Activated CD4-positive, alpha-beta memory T cell treated with anti-CD3 and anti-CD28 coated beads, Interleukin-2, amount 10 ng/mL, durations not matched to agents 7 days and 5 days (primary cell): ENCODE results near the gene REXO2. TPM values are rescaled to one million over a fixed set of nuclear protein-coding genes. Genes with fewer than 3 reads are reported as not detected.

Experiments
- CTCF ChIA-PET: fragments of 350-600 bp; sonication (Branson Sonifier 250); formaldehyde crosslinking; loops from one replicate; lab custom pipeline; 2021; ENCODE audit warnings: antibody characterized with exemption, inconsistent platforms; lab: Charles Lee
- POLR2A ChIA-PET: fragments of 350-600 bp; sonication (Branson Sonifier 250); formaldehyde crosslinking; loops from one replicate; lab custom pipeline; 2021; ENCODE audit warnings: antibody characterized with exemption; lab: Charles Lee
- DNase-seq: peaks from one replicate; pipeline ENCODE4 v3.0.0-alpha.2; 2020
- H3K27ac Mint-ChIP-seq: one replicate; pipeline ENCODE4 v1.8.0; 2021; ENCODE audit warnings: mild to moderate bottlenecking, mixed read lengths
- H3K27me3 Mint-ChIP-seq: one replicate; pipeline ENCODE4 v1.8.0; 2021; ENCODE audit warnings: mixed read lengths
- H3K36me3 Mint-ChIP-seq: one replicate; pipeline ENCODE4 v1.8.0; 2021; ENCODE audit warnings: low read depth, mixed read lengths
- H3K4me1 Mint-ChIP-seq: one replicate; pipeline ENCODE4 v1.8.0; 2021; ENCODE audit warnings: mixed read lengths
- H3K4me3 Mint-ChIP-seq: one replicate; pipeline ENCODE4 v1.8.0; 2021; ENCODE audit warnings: mild to moderate bottlenecking, mixed read lengths
- H3K9me3 Mint-ChIP-seq: one replicate; pipeline ENCODE4 v1.8.0; 2021; ENCODE audit warnings: mixed read lengths
- total RNA-seq, 2 experiments: library from RNA; stranded (reverse); gene quantifications; one replicate each; pipeline ENCODE4 v1.2.3, GENCODE V29; 2021

The REXO2 gene
- total RNA-seq, 2 experiments from 2014 or later = 82.1 to 83.4 TPM

- POLR2A ChIA-PET = interaction anchor here (1.0 kb wide), 1 partner anchor 11 kb away, joined by 3 read pairs; no protein-coding TSS in a partner anchor
- no peak for DNase-seq
- Mint-ChIP-seq H3K4me1 (no peaks in the 10 kb centered on the region), H3K27ac (no peak overlapping the region), H3K36me3 (peaks cover 41% of the 10 kb centered on the region), H3K27me3 (no peaks in the 10 kb centered on the region), H3K9me3 (no peaks in the 10 kb centered on the region), H3K4me3 (no peak overlapping the region)
- CTCF ChIA-PET = no interaction called here
These were observed 26.3 kb upstream of the REXO2 start for GRCh38 chr11:114412946-114413345.

DNA sequence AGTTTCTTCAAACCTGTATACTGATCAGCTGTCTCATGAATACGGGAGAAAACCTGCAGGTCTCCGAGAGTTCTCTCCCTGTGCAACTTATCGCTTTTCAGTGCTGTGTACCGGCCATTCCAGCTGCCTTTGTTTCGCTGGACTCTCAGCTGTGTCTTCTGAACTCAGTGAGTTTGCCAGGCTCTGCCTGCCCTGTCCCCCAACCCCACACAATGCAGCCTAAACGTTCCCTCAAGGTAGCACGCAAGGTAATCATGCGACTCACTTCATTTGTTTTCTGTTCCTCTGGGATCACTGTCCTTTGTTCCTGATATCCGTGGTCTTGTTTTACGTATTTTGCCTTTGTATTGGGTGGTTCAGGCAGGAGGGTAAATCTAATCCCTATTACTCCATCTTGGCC is 25.3 kb upstream of the REXO2 start:
- H3K27ac Mint-ChIP-seq = no peak overlapping the region
- POLR2A ChIA-PET = no interaction called here

GRCh38 chr11:114416441-114416961 is 22.8 kb upstream of the REXO2 start:
- H3K27me3 Mint-ChIP-seq = no peaks in the 10 kb centered on the region
- no peak overlapping the region for H3K27ac Mint-ChIP-seq
- ChIA-PET CTCF (interaction anchor here (0.8 to 1.4 kb wide), 2 partner anchors 9 to 23 kb away, joined by 3 read pairs; partner anchors contain the start of gene REXO2), POLR2A (interaction anchor here (0.6 kb wide), 1 partner anchor 56 kb away, joined by 3 read pairs; no protein-coding TSS in a partner anchor)
- H3K4me1 Mint-ChIP-seq = no peaks in the 10 kb centered on the region
- DNase-seq = no peak
- no peaks in the 10 kb centered on the region for H3K9me3 Mint-ChIP-seq
- H3K4me3 Mint-ChIP-seq = no peak overlapping the region
- peaks cover 18% of the 10 kb centered on the region for H3K36me3 Mint-ChIP-seq

More for the DNA sequence above, 25.3 kb upstream of the REXO2 start:
- no peaks in the 10 kb centered on the region for H3K27me3 Mint-ChIP-seq
- H3K4me3 Mint-ChIP-seq = no peak overlapping the region
- H3K36me3 Mint-ChIP-seq = peaks cover 36% of the 10 kb centered on the region
- CTCF ChIA-PET = no interaction called here
- no peak for DNase-seq
- H3K4me1 Mint-ChIP-seq = no peaks in the 10 kb centered on the region
- H3K9me3 Mint-ChIP-seq = no peaks in the 10 kb centered on the region

- Mint-ChIP-seq H3K4me1 (peaks cover 5% of the 10 kb centered on the region), H3K9me3 (no peaks in the 10 kb centered on the region), H3K4me3 (no peak overlapping the region), H3K27ac (no peak overlapping the region), H3K27me3 (no peaks in the 10 kb centered on the region), H3K36me3 (peaks cover 3% of the 10 kb centered on the region)
- no peak for DNase-seq
- ChIA-PET CTCF (no interaction called here), POLR2A (no interaction called here)
These were observed 13.0 kb upstream of the REXO2 start for GRCh38 chr11:114426280-114426679.

DNA sequence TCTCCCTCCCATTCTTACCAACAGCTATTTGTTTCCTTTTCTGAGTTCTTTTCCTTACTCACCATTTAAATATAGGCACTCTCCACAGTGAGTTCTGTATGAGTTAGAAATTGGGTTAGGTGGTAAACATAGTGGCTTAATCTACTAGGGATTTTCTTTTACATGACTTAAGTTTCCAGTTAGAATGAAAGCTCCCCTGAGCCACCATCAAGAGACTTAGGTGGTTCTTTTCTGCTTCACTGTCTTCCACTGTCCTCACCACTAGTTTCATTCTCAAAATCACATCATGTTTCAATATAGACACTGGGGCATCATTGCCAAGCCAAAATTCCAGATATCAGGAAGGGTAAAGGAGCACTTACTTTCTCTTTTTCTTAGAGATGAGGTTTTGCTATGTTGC is 9.0 kb upstream of the REXO2 start:
- ChIA-PET POLR2A (interaction anchor here (1.0 kb wide), 1 partner anchor 30 kb away, joined by 3 read pairs; the partner anchor contains the start of gene RBM7), CTCF (no interaction called here)
- Mint-ChIP-seq H3K4me1 (peaks cover 5% of the 10 kb centered on the region), H3K4me3 (no peak overlapping the region), H3K36me3 (no peaks in the 10 kb centered on the region), H3K27ac (no peak overlapping the region), H3K27me3 (no peaks in the 10 kb centered on the region), H3K9me3 (no peaks in the 10 kb centered on the region)
- no peak for DNase-seq

GRCh38 chr11:114432893-114433292 is 6.4 kb upstream of the REXO2 start:
- Mint-ChIP-seq H3K9me3 (no peaks in the 10 kb centered on the region), H3K36me3 (no peaks in the 10 kb centered on the region), H3K27me3 (no peaks in the 10 kb centered on the region), H3K4me3 (no peak overlapping the region), H3K4me1 (peaks cover 6% of the 10 kb centered on the region), H3K27ac (no peak overlapping the region)
- no peak for DNase-seq
- ChIA-PET CTCF (interaction anchor here (0.5 kb wide), 1 partner anchor 22 kb away, joined by 4 read pairs; no protein-coding TSS in a partner anchor), POLR2A (no interaction called here)

- ChIA-PET CTCF (no interaction called here), POLR2A (no interaction called here)
- H3K4me3 Mint-ChIP-seq = no peak overlapping the region
- H3K27me3 Mint-ChIP-seq = no peaks in the 10 kb centered on the region
- H3K27ac Mint-ChIP-seq = no peak overlapping the region
- H3K4me1 Mint-ChIP-seq = peaks cover 10% of the 10 kb centered on the region
- no peak for DNase-seq
- no peaks in the 10 kb centered on the region for H3K9me3 Mint-ChIP-seq
- no peaks in the 10 kb centered on the region for H3K36me3 Mint-ChIP-seq
These were observed 5.9 kb upstream of the REXO2 start for GRCh38 chr11:114433376-114433775.

- Mint-ChIP-seq H3K4me3 (no peak overlapping the region), H3K4me1 (peaks cover 34% of the 10 kb centered on the region), H3K36me3 (peaks cover 22% of the 10 kb centered on the region), H3K27ac (no peak overlapping the region), H3K9me3 (no peaks in the 10 kb centered on the region), H3K27me3 (no peaks in the 10 kb centered on the region)
- ChIA-PET CTCF (interaction anchor here (0.7 to 1.6 kb wide), 3 partner anchors 38 to 265 kb away, joined by 3 read pairs; partner anchors contain the start of genes C11orf71 and RBM7), POLR2A (interaction anchor here (0.7 to 2.6 kb wide), 3 partner anchors 36 to 40 kb away, joined by 3 to 31 read pairs (median 3); partner anchors contain the start of genes C11orf71 and RBM7)
- no peak for DNase-seq
These were observed 964 bp upstream of the REXO2 start for GRCh38 chr11:114438303-114438702.

DNA sequence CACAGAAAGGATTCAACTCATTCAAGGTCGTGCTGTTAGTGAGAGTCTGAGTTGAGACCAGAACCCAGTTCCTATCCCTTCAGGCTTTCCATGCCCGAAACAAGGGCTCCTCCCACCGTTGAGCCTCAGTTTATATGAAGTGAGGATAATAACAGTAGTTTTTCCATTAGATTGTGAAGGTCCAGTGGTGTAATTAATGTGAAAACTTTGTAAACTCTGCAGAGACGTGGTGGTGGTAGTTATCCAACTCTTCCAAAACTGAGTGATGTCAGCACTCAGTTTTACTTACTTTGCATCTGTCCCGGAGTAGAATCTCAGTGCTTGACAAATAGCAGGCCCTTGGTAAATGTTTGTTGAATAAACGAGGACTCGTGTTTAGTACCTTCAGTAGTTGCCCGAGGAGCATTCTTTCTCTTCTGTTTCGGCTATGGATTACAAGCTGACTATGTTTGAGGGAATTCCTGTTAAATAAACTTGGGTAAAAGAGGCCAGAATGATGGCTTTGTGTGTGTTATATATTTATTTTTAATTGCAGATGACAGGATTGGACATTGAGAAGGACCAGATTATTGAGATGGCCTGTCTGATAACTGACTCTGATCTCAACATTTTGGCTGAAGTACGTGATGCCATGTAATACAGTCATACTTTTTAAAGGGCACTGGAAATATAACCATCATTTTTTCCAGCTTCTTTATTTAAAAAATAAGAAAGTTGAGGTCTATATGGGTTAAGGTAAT is 1.0 kb downstream of the REXO2 start:
- Mint-ChIP-seq H3K27me3 (no peaks in the 10 kb centered on the region), H3K27ac (peak overlapping the region; percentile 79), H3K36me3 (peaks cover 41% of the 10 kb centered on the region), H3K4me3 (peak overlapping the region; percentile 93), H3K9me3 (no peaks in the 10 kb centered on the region), H3K4me1 (peaks cover 34% of the 10 kb centered on the region)
- ChIA-PET POLR2A (interaction anchor here (1.4 to 2.6 kb wide), 2 partner anchors 10 to 40 kb away, joined by 4 to 31 read pairs; partner anchors contain the start of genes C11orf71 and RBM7), CTCF (no interaction called here)
- no peak for DNase-seq

DNA sequence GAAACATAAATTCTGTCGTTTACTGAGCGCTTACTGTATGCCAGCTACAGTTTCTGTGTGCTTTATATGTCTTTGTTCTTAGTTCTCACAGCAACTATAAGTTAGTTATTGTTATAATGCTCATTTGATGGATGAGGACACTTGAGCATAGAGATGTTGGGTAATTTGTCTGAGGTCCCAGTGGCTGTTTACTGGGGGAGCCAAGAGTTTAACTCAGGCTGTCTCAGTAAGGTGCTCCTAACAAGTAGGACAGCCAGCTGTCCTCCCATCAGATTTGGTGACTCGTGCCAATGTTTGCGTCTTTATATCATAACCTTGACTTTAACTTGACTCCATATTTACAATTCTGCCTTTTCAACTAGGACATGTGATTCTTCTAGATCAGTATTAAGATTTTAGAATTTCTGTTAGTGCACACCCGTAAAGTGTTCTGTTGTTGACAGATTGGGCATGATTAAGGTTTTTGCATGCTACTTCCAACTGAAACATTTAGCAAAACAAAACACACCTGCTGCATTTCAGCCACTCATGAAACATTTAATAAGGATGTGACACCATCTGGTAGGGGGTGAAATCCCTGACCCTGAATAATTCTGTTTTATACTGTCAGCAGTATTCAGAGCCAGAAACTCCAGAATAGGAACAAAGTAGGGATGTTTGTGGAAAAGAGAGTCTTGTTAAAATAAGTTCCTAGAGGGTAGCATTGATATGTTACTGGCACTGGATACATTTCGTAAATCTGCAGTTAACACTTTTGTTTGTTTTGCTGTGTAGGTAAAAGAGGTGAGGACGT is 1.9 kb downstream of the REXO2 start:
- POLR2A ChIA-PET = interaction anchor here (1.4 to 2.6 kb wide), 2 partner anchors 9 to 41 kb away, joined by 4 to 31 read pairs; partner anchors contain the start of genes C11orf71 and RBM7
- Mint-ChIP-seq H3K27ac (no peak overlapping the region), H3K4me1 (peaks cover 34% of the 10 kb centered on the region), H3K36me3 (peaks cover 48% of the 10 kb centered on the region), H3K4me3 (peak overlapping the region; percentile 45), H3K27me3 (no peaks in the 10 kb centered on the region), H3K9me3 (no peaks in the 10 kb centered on the region)
- no peak for DNase-seq
- CTCF ChIA-PET = no interaction called here

- DNase-seq = no peak
- no peak overlapping the region for H3K4me3 Mint-ChIP-seq
- no peak overlapping the region for H3K27ac Mint-ChIP-seq
- peaks cover 34% of the 10 kb centered on the region for H3K4me1 Mint-ChIP-seq
- POLR2A ChIA-PET = no interaction called here
- no peaks in the 10 kb centered on the region for H3K27me3 Mint-ChIP-seq
- CTCF ChIA-PET = interaction anchor here (1.1 kb wide), 1 partner anchor 102 kb away, joined by 3 read pairs; no protein-coding TSS in a partner anchor
- no peaks in the 10 kb centered on the region for H3K9me3 Mint-ChIP-seq
- peaks cover 54% of the 10 kb centered on the region for H3K36me3 Mint-ChIP-seq
These were observed 2.7 kb downstream of the REXO2 start for GRCh38 chr11:114441921-114442320.

DNA sequence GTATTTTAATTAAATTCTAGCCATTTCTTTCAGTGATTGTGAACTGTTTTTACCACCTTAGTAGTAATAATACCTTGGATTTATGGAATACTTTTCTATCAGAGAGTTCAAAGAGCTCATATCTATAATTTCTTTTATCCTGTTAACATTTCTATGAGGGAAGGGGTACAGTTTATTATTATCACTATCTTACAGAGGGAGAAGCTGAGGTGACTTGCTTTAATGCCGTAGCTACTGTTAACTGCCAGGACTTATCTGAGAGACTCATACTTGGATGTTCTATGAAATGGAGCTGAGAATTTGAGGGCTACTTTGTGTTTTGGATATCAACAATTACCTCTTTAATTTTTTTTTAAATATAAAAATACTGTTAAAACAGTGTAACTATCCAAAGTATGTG is 3.3 kb downstream of the REXO2 start:
- DNase-seq = no peak
- no peak overlapping the region for H3K4me3 Mint-ChIP-seq
- H3K27ac Mint-ChIP-seq = no peak overlapping the region
- H3K4me1 Mint-ChIP-seq = peaks cover 34% of the 10 kb centered on the region
- peaks cover 60% of the 10 kb centered on the region for H3K36me3 Mint-ChIP-seq
- no peaks in the 10 kb centered on the region for H3K27me3 Mint-ChIP-seq
- CTCF ChIA-PET = interaction anchor here (1.1 kb wide), 1 partner anchor 102 kb away, joined by 3 read pairs; no protein-coding TSS in a partner anchor
- POLR2A ChIA-PET = interaction anchor here (1.6 kb wide), 1 partner anchor 42 kb away, joined by 3 read pairs; the partner anchor contains the start of genes C11orf71 and RBM7
- no peaks in the 10 kb centered on the region for H3K9me3 Mint-ChIP-seq
